ENCODE data around the gene MAG.

- TF ChIP-seq POLR2A (IDR thresholded peaks at IDR 0.05) (no peak), CTCF (IDR thresholded peaks at IDR 0.05) (no peak)
These were observed 23.0 kb downstream of the MAG start for GRCh38 chr19:35314858-35315470.

Measured in body of pancreas (tissue), 4 donors.